Measurements from ENCODE around the gene PLXDC1.

Gene PLXDC1

GRCh38 chr17:39069114-39069756 is 82.2 kb downstream of the PLXDC1 start:
- TF ChIP-seq CTCF (conservative IDR thresholded peaks at IDR 0.05; ENCODE audit: low read depth), result peak; percentile 56
- peak; percentile 64 for DNase-seq (ENCODE audit: low spot score)
- no peak overlapping the region for H3K27ac ChIP-seq
- ChIA-PET CTCF (interaction anchor here (0.7 kb wide), 1 partner anchor 83 kb away, joined by 6 read pairs; no protein-coding TSS in a partner anchor), POLR2A (ENCODE audit: low non-redundant PET) (no interaction called here)

DNA sequence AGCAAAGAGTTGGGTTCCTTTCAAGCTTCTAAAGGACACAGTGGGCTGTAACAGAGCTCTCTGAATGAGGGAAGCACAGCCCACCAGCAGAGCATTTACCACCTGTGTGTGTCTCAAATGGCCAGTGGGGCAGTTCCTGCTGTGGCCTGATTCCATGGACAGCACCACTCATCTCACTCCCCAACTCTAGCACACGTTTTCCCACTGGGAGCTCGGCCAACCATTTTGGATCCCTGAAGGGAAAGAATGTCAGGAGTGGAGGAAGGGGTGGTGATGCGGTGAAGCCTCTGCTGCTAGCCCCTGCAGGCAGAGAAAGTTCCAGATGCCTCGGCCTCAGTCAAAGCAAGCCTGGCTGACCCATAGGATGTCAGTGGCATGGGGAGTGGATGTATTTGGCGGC is 86.6 kb downstream of the PLXDC1 start:
- no peak for TF ChIP-seq CTCF (conservative IDR thresholded peaks at IDR 0.05; ENCODE audit: low read depth)
- DNase-seq (ENCODE audit: low spot score), result no peak
- ChIA-PET POLR2A (ENCODE audit: low non-redundant PET) (no interaction called here), CTCF (no interaction called here)
- H3K27ac ChIP-seq, result no peak overlapping the region

- DNase-seq (ENCODE audit: low spot score), result peak; percentile 25
- no peak overlapping the region for H3K27ac ChIP-seq
- ChIA-PET CTCF (no interaction called here), POLR2A (ENCODE audit: low non-redundant PET) (no interaction called here)
- TF ChIP-seq CTCF (conservative IDR thresholded peaks at IDR 0.05; ENCODE audit: low read depth), result no peak
These were observed 87.1 kb downstream of the PLXDC1 start for GRCh38 chr17:39064374-39064773.

DNA sequence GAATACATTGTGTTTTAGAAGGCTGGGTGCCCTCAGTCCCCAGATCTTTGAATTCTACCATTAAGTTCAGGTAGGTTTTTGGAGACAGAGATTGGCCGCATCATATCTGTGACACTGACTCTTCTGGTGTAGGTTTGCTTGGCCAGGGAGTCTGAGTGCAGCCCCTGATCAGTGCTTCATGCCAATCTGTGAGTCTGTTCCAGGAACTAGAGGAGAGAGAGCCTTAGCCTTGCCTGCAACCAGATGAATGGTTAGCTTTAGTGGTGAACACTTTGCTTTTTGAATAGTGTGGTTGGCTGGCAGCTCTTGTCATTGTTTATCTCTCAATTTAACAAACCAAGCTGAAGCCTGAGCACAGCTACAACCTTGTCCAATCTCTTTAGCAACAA is 87.8 kb downstream of the PLXDC1 start:
- TF ChIP-seq CTCF (conservative IDR thresholded peaks at IDR 0.05; ENCODE audit: low read depth), result no peak
- ChIA-PET POLR2A (ENCODE audit: low non-redundant PET) (no interaction called here), CTCF (no interaction called here)
- no peak for DNase-seq (ENCODE audit: low spot score)
- H3K27ac ChIP-seq, result no peak overlapping the region

GRCh38 chr17:39062846-39063680 is 88.4 kb downstream of the PLXDC1 start:
- ChIA-PET CTCF (interaction anchor here (0.6 to 1.9 kb wide), 3 partner anchors 90 to 112 kb away, joined by 3 to 5 read pairs (median 3); no protein-coding TSS in a partner anchor), POLR2A (ENCODE audit: low non-redundant PET) (no interaction called here)
- DNase-seq (ENCODE audit: low spot score), result no peak
- TF ChIP-seq CTCF (conservative IDR thresholded peaks at IDR 0.05; ENCODE audit: low read depth), result no peak
- H3K27ac ChIP-seq, result no peak overlapping the region

GRCh38 chr17:39058524-39058923 is 92.9 kb downstream of the PLXDC1 start:
- ChIA-PET POLR2A (ENCODE audit: low non-redundant PET) (interaction anchor here (0.7 kb wide), 1 partner anchor 56 kb away, joined by 4 read pairs; no protein-coding TSS in a partner anchor), CTCF (no interaction called here)
- DNase-seq (ENCODE audit: low spot score), result no peak
- no peak for TF ChIP-seq CTCF (conservative IDR thresholded peaks at IDR 0.05; ENCODE audit: low read depth)
- no peak overlapping the region for H3K27ac ChIP-seq

All from RWPE1 (cell line).